Sciatic nerve (tissue), 2 donors: ENCODE measurements around the gene AFG3L2. TPM values are rescaled to one million over a fixed set of nuclear protein-coding genes. Genes with fewer than 3 reads are reported as not detected.
A peak's percentile ranks its signal among the peaks of the same experiment; 100 is the strongest.

ENCODE experiments used
- ATAC-seq: fragments of 200-7000 bp; cut with Tn5 transposase; one replicate; pipeline ENCODE4 v1.9.1; 2020; ENCODE audit warnings: mild to moderate bottlenecking, moderate library complexity
- DNase-seq: peaks from one replicate; pipeline ENCODE4 v3.0.0-alpha.2; 2020; ENCODE audit warnings: low spot score
- intact Hi-C: fragments of 100-400 bp; cut with DNase I; formaldehyde crosslinking; loops from one replicate; pipeline ENCODE4 v1.14.2; 2022
- total RNA-seq: library from RNA; stranded (reverse); fragmentation: NEBNext Ultra II Directional; extraction: Animal tissue kit (Norgen Biotek cat#: 25700); gene quantifications from one replicate; pipeline ENCODE4 v1.2.1, GENCODE V29; 2021
- donor health status: DM: no; HTN: no; CAD: no.
- donor health status: DM: no; HTN: no; CAD: no.

Gene AFG3L2
- total RNA-seq, 1 donor from 2014 or later: 38.8 TPM

GRCh38 chr18:12333506-12334290 lies 43.3 kb downstream of the AFG3L2 start:
- intact Hi-C loops: no loop called here
- no peak for DNase-seq
- peak; percentile 35 for ATAC-seq

DNA sequence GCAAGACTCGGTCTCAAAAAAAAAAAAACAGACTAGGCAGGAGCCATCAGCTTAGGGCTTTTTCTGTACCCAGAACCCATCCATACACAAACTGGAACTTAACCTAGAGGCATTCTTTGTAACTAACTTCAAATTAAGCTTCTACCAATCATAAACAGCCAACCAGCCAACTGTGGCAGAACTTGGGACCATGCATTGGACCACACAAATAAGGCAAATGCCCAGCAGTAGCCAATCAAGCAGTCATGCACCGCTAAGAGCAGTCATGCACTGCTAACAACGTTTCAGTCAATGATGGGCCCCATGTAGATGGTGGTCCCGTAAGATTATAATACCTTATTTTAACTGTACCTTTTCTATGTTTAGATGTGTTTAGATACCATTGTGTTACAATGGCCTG lies 46.3 kb downstream of the AFG3L2 start:
- no peak for ATAC-seq
- intact Hi-C loops: no loop called here
- no peak for DNase-seq

GRCh38 chr18:12329125-12329698 lies 47.8 kb downstream of the AFG3L2 start:
- intact Hi-C loops: no loop called here
- no peak for ATAC-seq
- DNase-seq: no peak

DNA sequence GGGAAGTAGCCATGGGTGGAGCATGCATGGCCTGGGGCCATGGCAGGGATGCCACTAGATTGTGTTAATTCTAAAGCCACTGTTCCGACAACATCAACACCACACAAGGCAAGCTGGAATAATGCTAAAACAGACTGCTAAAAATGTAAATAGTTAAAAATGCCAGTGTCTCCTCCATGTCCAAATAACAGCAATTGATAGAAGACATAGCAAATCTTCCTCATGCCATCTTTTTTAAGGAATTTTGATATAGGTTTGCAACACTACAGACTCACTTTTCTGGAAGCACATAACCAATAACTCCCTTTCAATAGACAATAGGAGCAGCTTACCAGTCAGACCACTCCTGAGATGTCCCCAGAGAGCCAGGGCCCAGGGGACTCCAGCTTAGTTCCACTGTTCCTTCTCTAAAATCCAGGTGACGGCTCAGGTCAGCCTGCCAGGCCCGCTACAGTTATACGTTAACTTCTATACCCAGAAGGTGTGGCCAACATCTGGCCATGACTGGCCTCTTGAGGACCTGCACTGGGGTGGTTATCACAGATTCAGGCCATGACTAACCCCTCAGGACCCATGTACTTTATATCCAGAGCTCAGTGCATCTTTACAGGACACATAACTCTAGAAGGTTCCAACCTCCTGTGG lies 48.7 kb downstream of the AFG3L2 start:
- ATAC-seq (no peak), DNase-seq (no peak)
- intact Hi-C loops: no loop called here

- DNase-seq (peak; percentile 86), ATAC-seq (peak; percentile 73)
- intact Hi-C loops: no loop called here
These were observed 49.4 kb downstream of the AFG3L2 start for GRCh38 chr18:12327510-12328178.

- DNase-seq (no peak), ATAC-seq (peak; percentile 29)
- intact Hi-C loops: no loop called here
These were observed 50.1 kb downstream of the AFG3L2 start for GRCh38 chr18:12326711-12327460.

DNA sequence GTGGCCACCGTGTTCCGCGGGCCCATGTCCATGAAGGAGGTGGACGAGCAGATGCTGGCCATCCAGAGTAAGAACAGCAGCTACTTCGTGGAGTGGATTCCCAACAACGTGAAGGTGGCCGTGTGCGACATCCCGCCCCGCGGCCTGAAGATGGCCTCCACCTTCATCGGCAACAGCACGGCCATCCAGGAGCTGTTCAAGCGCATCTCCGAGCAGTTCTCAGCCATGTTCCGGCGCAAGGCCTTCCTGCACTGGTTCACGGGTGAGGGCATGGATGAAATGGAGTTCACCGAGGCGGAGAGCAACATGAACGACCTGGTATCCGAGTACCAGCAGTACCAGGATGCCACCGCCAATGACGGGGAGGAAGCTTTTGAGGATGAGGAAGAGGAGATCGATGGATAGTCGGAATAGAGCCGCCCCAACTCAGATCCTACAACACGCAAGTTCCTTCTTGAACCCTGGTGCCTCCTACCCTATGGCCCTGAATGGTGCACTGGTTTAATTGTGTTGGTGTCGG lies 51.2 kb downstream of the AFG3L2 start:
- intact Hi-C loops: no loop called here

GRCh38 chr18:12324991-12325725 lies 51.9 kb downstream of the AFG3L2 start:
- ATAC-seq (no peak), DNase-seq (no peak)
- intact Hi-C loops: no loop called here

More for the DNA sequence above, 51.2 kb downstream of the AFG3L2 start:
- ATAC-seq (no peak), DNase-seq (no peak)

DNA sequence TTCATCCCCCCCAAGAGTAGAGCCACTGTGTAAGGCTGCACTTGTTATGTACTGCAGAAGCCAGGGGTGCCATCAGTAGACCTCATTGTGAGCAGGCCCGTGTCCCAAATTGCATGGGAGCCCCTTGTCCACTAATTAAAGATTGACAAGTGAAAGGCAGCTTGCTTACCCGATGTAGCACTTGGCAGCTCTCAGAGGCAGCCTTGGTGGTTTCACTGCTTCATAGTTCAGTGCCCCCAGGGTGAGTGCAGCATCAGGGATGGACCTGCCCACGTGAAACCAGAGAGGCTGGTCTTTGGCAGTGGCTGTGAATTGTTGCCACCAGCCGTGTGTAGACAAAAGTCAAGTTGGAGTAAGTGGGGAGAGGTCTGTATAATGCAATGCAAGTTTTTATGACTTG lies 55.7 kb downstream of the AFG3L2 start:
- DNase-seq (no peak), ATAC-seq (no peak)
- intact Hi-C loops: no loop called here

DNA sequence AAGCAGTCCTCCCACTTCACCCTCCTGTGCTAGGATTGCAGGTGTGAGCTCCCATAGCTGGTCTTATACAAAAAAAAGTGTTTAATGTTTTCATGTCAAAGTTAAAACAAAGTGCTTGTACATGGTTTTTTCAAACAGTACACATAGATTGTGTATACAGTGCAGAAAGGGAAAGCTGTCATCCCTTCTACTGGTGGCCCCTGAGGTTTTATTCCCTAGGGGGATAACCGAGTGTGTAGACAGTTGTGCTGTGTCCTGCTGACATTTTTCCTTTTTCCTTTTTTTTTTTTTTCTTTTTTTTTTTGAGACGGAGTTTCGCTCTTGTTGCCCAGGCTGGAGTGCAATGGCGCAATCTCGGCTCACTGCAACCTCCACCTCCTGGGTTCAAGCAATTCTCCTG lies 58.2 kb downstream of the AFG3L2 start:
- intact Hi-C loops: no loop called here
- DNase-seq (no peak), ATAC-seq (no peak)

GRCh38 chr18:12318334-12318697 lies 58.7 kb downstream of the AFG3L2 start:
- intact Hi-C loops: no loop called here
- ATAC-seq (peak; percentile 55), DNase-seq (no peak)

GRCh38 chr18:12317664-12318333 lies 59.2 kb downstream of the AFG3L2 start:
- DNase-seq: no peak
- peak; percentile 77 for ATAC-seq
- intact Hi-C loops: no loop called here

- intact Hi-C loops: no loop called here
- peak; percentile 6 for ATAC-seq
- DNase-seq: no peak
These were observed 61.1 kb downstream of the AFG3L2 start for GRCh38 chr18:12315911-12316310.

DNA sequence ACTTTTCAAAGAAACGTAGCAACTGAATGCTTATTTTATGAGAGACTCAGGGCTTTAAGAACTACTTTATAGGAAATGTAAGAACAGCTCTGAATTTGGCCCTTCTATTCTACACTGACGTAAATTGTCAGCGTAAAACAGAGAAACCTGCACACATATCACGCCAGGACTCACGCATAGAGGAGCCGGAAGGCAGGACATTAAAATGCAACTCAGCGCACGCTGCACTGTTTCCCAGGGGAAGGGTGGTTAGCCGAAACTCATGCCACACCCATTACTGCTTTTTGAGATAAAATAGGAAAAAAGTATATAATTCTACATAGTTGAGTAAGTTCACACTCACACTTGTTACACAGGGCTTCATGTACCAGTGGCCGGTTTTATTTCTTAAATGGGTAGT lies 61.5 kb downstream of the AFG3L2 start:
- peak; percentile 47 for ATAC-seq
- DNase-seq: no peak
- intact Hi-C loops: no loop called here

- intact Hi-C loops: no loop called here
- no peak for DNase-seq
- ATAC-seq: no peak
These were observed 62.3 kb downstream of the AFG3L2 start for GRCh38 chr18:12314591-12315305.

DNA sequence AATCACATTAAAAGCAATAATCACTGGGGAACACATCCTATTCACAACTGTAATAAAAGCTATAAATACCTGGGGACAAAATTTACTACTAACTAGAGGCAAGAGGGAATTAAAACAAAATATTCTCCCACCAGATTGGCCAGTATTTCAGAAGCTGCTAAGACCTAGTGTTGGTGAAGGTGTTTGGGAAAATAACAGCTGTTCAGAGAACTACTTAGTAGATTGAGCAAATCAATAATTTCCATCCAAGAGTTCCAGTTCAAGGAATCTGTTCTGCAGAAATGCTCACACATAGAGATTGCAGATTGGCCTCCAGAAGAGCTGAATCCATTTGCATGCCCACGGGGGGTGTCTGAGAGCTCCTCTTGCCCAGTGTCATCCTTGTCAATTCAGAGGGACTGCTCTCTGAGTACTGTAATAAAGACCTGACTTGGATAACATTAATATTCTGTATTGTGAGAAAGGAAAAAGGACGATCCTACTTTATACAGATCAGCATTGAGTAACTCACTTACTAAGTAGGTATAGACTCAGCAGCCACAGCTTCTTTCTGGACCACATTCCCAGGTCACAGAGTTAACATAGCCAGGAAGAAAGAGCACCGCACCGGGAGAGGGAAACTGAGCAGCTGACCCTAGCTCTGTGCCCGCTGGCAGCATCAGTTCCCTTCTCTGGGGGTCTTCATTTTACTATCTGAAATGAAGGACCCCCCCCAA lies 63.3 kb downstream of the AFG3L2 start:
- intact Hi-C loops: no loop called here
- ATAC-seq (no peak), DNase-seq (no peak)

DNA sequence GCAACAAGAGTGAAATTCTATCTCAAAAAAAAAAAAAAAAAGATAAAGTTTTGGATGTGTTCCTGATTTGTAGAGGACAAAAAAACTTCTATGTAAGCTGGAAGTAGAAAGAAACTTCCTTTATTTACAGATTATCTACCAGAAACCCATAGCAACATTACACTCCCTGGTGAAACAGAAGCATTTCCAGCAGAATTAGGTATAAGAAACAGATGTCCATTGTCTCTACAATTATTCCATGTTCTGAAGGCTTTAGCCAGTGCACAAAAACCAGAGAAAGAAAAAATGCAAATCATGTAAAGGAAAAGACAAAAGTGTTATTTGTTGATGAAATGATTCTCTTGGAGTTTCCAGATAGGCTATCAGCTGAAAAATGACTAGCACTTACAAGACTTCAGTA lies 64.1 kb downstream of the AFG3L2 start:
- intact Hi-C loops: no loop called here
- DNase-seq (no peak), ATAC-seq (no peak)
